ENCODE data around the gene TMEM92. TPM values are rescaled to one million over a fixed set of nuclear protein-coding genes. Genes with fewer than 3 reads are reported as not detected.

TMEM92 gene
- total RNA-seq, 1 donor from 2014 or later: 1.8 TPM

- Histone ChIP-seq H3K4me2 (peak overlapping the region; percentile 65), H4K20me1 (ENCODE audit: low read depth) (no peaks in the 10 kb centered on the region), H3K79me2 (ENCODE audit: low read depth) (no peaks in the 10 kb centered on the region), H2AFZ (replicated peaks) (peak overlapping the region; percentile 87), H3K4me1 (peaks cover 36% of the 10 kb centered on the region), H3K9ac (no peak overlapping the region), H3K27ac (no peak overlapping the region), H3F3A (ENCODE audit: low read depth) (no peaks in the 10 kb centered on the region), H3K36me3 (no peaks in the 10 kb centered on the region), H3K9me3 (ENCODE audit: low read depth) (no peaks in the 10 kb centered on the region), H3K27me3 (no peaks in the 10 kb centered on the region), H3K4me3 (no peak overlapping the region)
- H3K9me3 Mint-ChIP-seq: no peaks in the 10 kb centered on the region
- peak overlapping the region; percentile 2 for H3K4me3 Mint-ChIP-seq
- TF ChIP-seq EZH2 (IDR thresholded peaks at IDR 0.05): no peak
- TF ChIP-seq EZH2phosphoT487 (IDR thresholded peaks at IDR 0.05): no peak
- TF ChIP-seq CTCF (IDR thresholded peaks at IDR 0.05): no peak
- no peaks in the 10 kb centered on the region for H3K36me3 Mint-ChIP-seq
- H3K27ac Mint-ChIP-seq: peak overlapping the region; percentile 33
- peaks cover 6% of the 10 kb centered on the region for H3K27me3 Mint-ChIP-seq (ENCODE audit: insufficient read depth, low read depth)
- H3K4me1 Mint-ChIP-seq: peaks cover 40% of the 10 kb centered on the region
- DNase-seq (ENCODE audit: low spot score): no peak
These were observed 10.7 kb upstream of the TMEM92 start for GRCh38 chr17:50263331-50264262.

GRCh38 chr17:50264263-50265113 lies 9.8 kb upstream of the TMEM92 start:
- Mint-ChIP-seq H3K27ac (no peak overlapping the region), H3K27me3 (ENCODE audit: insufficient read depth, low read depth) (peaks cover 6% of the 10 kb centered on the region), H3K4me3 (no peak overlapping the region), H3K36me3 (no peaks in the 10 kb centered on the region), H3K9me3 (no peaks in the 10 kb centered on the region), H3K4me1 (peaks cover 48% of the 10 kb centered on the region)
- peak; percentile 52 for DNase-seq (ENCODE audit: low spot score)
- no peaks in the 10 kb centered on the region for H3K36me3 ChIP-seq
- no peaks in the 10 kb centered on the region for H3K79me2 ChIP-seq (ENCODE audit: low read depth)
- peak overlapping the region; percentile 87 for H2AFZ ChIP-seq (replicated peaks)
- TF ChIP-seq CTCF (IDR thresholded peaks at IDR 0.05) (no peak), EZH2 (IDR thresholded peaks at IDR 0.05) (no peak), EZH2phosphoT487 (IDR thresholded peaks at IDR 0.05) (no peak)
- no peak overlapping the region for H3K9ac ChIP-seq
- H3F3A ChIP-seq (ENCODE audit: low read depth): no peaks in the 10 kb centered on the region
- no peak overlapping the region for H3K27ac ChIP-seq
- H3K4me3 ChIP-seq: peak overlapping the region; percentile 15
- no peaks in the 10 kb centered on the region for H4K20me1 ChIP-seq (ENCODE audit: low read depth)
- H3K9me3 ChIP-seq (ENCODE audit: low read depth): no peaks in the 10 kb centered on the region
- H3K27me3 ChIP-seq: no peaks in the 10 kb centered on the region
- H3K4me2 ChIP-seq: peak overlapping the region; percentile 65
- H3K4me1 ChIP-seq: peaks cover 35% of the 10 kb centered on the region

GRCh38 chr17:50265212-50265611 lies 9.1 kb upstream of the TMEM92 start:
- Mint-ChIP-seq H3K36me3 (no peaks in the 10 kb centered on the region), H3K9me3 (no peaks in the 10 kb centered on the region), H3K4me3 (no peak overlapping the region), H3K4me1 (peaks cover 51% of the 10 kb centered on the region), H3K27me3 (ENCODE audit: insufficient read depth, low read depth) (peaks cover 6% of the 10 kb centered on the region), H3K27ac (no peak overlapping the region)
- Histone ChIP-seq H3F3A (ENCODE audit: low read depth) (no peaks in the 10 kb centered on the region), H3K4me3 (no peak overlapping the region), H3K27me3 (no peaks in the 10 kb centered on the region), H3K9me3 (ENCODE audit: low read depth) (no peaks in the 10 kb centered on the region), H4K20me1 (ENCODE audit: low read depth) (no peaks in the 10 kb centered on the region), H3K36me3 (no peaks in the 10 kb centered on the region), H2AFZ (replicated peaks) (no peak overlapping the region), H3K9ac (no peak overlapping the region), H3K4me1 (peaks cover 31% of the 10 kb centered on the region), H3K27ac (no peak overlapping the region), H3K79me2 (ENCODE audit: low read depth) (no peaks in the 10 kb centered on the region), H3K4me2 (no peak overlapping the region)
- TF ChIP-seq CTCF (IDR thresholded peaks at IDR 0.05): no peak
- TF ChIP-seq EZH2 (IDR thresholded peaks at IDR 0.05): no peak
- TF ChIP-seq EZH2phosphoT487 (IDR thresholded peaks at IDR 0.05): no peak
- DNase-seq (ENCODE audit: low spot score): no peak

All from neural progenitor cell (in vitro differentiated cells).